ENCODE results near the gene SEPHS2. TPM values are rescaled to one million over a fixed set of nuclear protein-coding genes. Genes with fewer than 3 reads are reported as not detected.
A peak's percentile ranks its signal among the peaks of the same experiment; 100 is the strongest.

The SEPHS2 gene
- polyA plus RNA-seq, 1 donor from 2014 or later, result 9.8 TPM

DNA sequence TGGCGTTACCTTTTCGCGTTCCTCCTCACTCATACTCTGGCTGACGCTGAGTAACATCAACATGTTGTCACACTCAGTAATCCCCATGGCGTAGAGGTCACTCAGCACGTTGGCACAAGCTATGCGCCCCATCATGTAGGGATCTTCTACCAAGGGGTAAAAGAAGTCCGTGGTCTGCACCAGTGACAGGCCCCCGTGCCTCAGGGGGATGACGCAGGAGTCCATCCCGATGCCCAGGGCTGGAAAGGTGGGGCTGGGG lies 596 bp downstream of the SEPHS2 start:
- Histone ChIP-seq H3K27ac (ENCODE audit: low read length) (peak overlapping the region; percentile 90), H3K36me3 (ENCODE audit: insufficient read depth, low read length) (no peaks in the 10 kb centered on the region), H3K4me2 (ENCODE audit: low read length) (peak overlapping the region; percentile 77), H3F3A (ENCODE audit: insufficient read depth, low read length, poor library complexity, severe bottlenecking) (no peaks in the 10 kb centered on the region), H3K4me3 (ENCODE audit: low read length) (peak overlapping the region; percentile 78), H3K9ac (ENCODE audit: low read length) (peak overlapping the region; percentile 89), H4K20me1 (ENCODE audit: insufficient read depth) (no peaks in the 10 kb centered on the region), H3K79me2 (replicated peaks; ENCODE audit: insufficient read depth, low read length) (no peaks in the 10 kb centered on the region), H3K27me3 (ENCODE audit: insufficient read depth, low read depth, low read length) (no peaks in the 10 kb centered on the region), H3K9me2 (ENCODE audit: insufficient read depth, low read length) (no peaks in the 10 kb centered on the region), H3K9me3 (ENCODE audit: low read length) (no peaks in the 10 kb centered on the region), H2AFZ (ENCODE audit: low read depth, low read length) (peak overlapping the region; percentile 69)
- TF ChIP-seq MXI1 (conservative IDR thresholded peaks at IDR 0.05; ENCODE audit: poor library complexity, severe bottlenecking), result no peak
- TF ChIP-seq SMC3 (conservative IDR thresholded peaks at IDR 0.05; ENCODE audit: poor library complexity), result no peak
- TF ChIP-seq, protein P1, sequence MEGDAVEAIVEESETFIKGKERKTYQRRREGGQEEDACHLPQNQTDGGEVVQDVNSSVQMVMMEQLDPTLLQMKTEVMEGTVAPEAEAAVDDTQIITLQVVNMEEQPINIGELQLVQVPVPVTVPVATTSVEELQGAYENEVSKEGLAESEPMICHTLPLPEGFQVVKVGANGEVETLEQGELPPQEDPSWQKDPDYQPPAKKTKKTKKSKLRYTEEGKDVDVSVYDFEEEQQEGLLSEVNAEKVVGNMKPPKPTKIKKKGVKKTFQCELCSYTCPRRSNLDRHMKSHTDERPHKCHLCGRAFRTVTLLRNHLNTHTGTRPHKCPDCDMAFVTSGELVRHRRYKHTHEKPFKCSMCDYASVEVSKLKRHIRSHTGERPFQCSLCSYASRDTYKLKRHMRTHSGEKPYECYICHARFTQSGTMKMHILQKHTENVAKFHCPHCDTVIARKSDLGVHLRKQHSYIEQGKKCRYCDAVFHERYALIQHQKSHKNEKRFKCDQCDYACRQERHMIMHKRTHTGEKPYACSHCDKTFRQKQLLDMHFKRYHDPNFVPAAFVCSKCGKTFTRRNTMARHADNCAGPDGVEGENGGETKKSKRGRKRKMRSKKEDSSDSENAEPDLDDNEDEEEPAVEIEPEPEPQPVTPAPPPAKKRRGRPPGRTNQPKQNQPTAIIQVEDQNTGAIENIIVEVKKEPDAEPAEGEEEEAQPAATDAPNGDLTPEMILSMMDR (IDR thresholded peaks at IDR 0.05; ENCODE audit: poor library complexity, severe bottlenecking), result no peak
- no peak for TF ChIP-seq EP300 (conservative IDR thresholded peaks at IDR 0.05; ENCODE audit: poor library complexity, severe bottlenecking)
- TF ChIP-seq POLR2AphosphoS5 (IDR thresholded peaks at IDR 0.05), result no peak
- TF ChIP-seq TAF1 (IDR thresholded peaks at IDR 0.05; ENCODE audit: low read depth), result no peak
- no peak for TF ChIP-seq EZH2 (IDR thresholded peaks at IDR 0.05; ENCODE audit: borderline replicate concordance, insufficient read depth, low read length, poor library complexity, severe bottlenecking)
- TF ChIP-seq, protein P2, sequence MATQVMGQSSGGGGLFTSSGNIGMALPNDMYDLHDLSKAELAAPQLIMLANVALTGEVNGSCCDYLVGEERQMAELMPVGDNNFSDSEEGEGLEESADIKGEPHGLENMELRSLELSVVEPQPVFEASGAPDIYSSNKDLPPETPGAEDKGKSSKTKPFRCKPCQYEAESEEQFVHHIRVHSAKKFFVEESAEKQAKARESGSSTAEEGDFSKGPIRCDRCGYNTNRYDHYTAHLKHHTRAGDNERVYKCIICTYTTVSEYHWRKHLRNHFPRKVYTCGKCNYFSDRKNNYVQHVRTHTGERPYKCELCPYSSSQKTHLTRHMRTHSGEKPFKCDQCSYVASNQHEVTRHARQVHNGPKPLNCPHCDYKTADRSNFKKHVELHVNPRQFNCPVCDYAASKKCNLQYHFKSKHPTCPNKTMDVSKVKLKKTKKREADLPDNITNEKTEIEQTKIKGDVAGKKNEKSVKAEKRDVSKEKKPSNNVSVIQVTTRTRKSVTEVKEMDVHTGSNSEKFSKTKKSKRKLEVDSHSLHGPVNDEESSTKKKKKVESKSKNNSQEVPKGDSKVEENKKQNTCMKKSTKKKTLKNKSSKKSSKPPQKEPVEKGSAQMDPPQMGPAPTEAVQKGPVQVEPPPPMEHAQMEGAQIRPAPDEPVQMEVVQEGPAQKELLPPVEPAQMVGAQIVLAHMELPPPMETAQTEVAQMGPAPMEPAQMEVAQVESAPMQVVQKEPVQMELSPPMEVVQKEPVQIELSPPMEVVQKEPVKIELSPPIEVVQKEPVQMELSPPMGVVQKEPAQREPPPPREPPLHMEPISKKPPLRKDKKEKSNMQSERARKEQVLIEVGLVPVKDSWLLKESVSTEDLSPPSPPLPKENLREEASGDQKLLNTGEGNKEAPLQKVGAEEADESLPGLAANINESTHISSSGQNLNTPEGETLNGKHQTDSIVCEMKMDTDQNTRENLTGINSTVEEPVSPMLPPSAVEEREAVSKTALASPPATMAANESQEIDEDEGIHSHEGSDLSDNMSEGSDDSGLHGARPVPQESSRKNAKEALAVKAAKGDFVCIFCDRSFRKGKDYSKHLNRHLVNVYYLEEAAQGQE (IDR thresholded peaks at IDR 0.05; ENCODE audit: borderline replicate concordance), result no peak
- TF ChIP-seq RAD21 (conservative IDR thresholded peaks at IDR 0.05), result no peak

DNA sequence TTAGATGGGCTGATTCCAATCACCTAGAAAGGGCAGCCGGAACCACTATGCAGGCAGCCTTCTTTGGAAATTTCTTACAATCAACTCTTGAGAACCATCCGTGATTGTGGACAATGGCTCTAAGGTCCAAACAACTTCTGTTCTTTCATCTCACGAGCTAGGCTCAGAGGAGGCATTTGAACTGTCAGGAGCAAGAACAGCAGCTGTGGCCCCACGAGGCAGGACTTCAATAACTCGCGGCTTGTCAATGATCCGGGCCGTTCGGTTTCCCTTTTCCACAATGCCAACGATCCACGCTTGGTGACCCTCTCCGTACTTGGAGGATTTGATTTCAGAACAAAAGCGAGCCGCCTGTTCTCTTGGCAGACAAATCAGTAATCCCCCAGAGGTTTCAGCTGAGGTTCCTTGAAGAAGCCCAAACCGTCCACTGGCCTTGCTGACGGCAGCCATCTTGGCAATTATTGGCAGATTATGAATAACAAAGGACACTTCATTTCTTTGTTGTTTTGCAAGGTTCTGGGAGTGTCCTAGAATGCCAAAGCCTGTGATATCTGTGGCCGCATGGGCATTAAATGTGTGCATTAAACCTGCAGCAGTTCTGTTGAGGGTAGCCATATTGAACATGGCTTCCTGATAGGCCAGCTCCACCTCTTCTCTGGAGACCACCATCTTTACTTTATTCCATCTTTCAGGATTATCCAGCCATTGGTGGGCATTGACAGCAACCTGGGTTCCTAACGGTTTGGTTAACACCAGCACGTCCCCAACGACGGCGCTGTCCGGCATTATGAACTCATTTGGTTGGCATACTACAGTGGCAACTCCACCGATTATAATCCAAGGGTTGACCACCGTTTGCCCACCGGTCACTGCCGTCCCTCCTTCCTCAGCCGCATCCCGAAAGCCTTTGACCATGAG lies 1.2 kb downstream of the SEPHS2 start:
- Histone ChIP-seq H3K4me3 (ENCODE audit: low read length) (peak overlapping the region; percentile 78), H2AFZ (ENCODE audit: low read depth, low read length) (peak overlapping the region; percentile 69), H3K9me2 (ENCODE audit: insufficient read depth, low read length) (no peaks in the 10 kb centered on the region), H3K36me3 (ENCODE audit: insufficient read depth, low read length) (no peaks in the 10 kb centered on the region), H3K27me3 (ENCODE audit: insufficient read depth, low read depth, low read length) (no peaks in the 10 kb centered on the region), H3K79me2 (replicated peaks; ENCODE audit: insufficient read depth, low read length) (no peaks in the 10 kb centered on the region), H3F3A (ENCODE audit: insufficient read depth, low read length, poor library complexity, severe bottlenecking) (no peaks in the 10 kb centered on the region), H3K4me2 (ENCODE audit: low read length) (peak overlapping the region; percentile 77), H3K27ac (ENCODE audit: low read length) (peak overlapping the region; percentile 90), H4K20me1 (ENCODE audit: insufficient read depth) (no peaks in the 10 kb centered on the region), H3K9me3 (ENCODE audit: low read length) (no peaks in the 10 kb centered on the region), H3K9ac (ENCODE audit: low read length) (peak overlapping the region; percentile 89)
- TF ChIP-seq SMC3 (conservative IDR thresholded peaks at IDR 0.05; ENCODE audit: poor library complexity) (no peak), POLR2AphosphoS5 (IDR thresholded peaks at IDR 0.05) (no peak), EP300 (conservative IDR thresholded peaks at IDR 0.05; ENCODE audit: poor library complexity, severe bottlenecking) (no peak), EZH2 (IDR thresholded peaks at IDR 0.05; ENCODE audit: borderline replicate concordance, insufficient read depth, low read length, poor library complexity, severe bottlenecking) (no peak), RAD21 (conservative IDR thresholded peaks at IDR 0.05) (no peak), TAF1 (IDR thresholded peaks at IDR 0.05; ENCODE audit: low read depth) (no peak), MXI1 (conservative IDR thresholded peaks at IDR 0.05; ENCODE audit: poor library complexity, severe bottlenecking) (no peak)
- TF ChIP-seq, protein P1 (IDR thresholded peaks at IDR 0.05; ENCODE audit: poor library complexity, severe bottlenecking), result no peak
- TF ChIP-seq, protein P2 (IDR thresholded peaks at IDR 0.05; ENCODE audit: borderline replicate concordance), result no peak
